ENCODE measurements around the gene MYB. TPM values are rescaled to one million over a fixed set of nuclear protein-coding genes. Genes with fewer than 3 reads are reported as not detected.

MYB gene
- total and polyA plus RNA-seq, 2 of the 4 experiments (the other 2 are of a cell fraction): 0.44 to 0.90 TPM

- H2BK15ac ChIP-seq (ENCODE audit: low read depth, low read length): no peak overlapping the region
- no peak overlapping the region for H4K8ac ChIP-seq (ENCODE audit: low read depth in 2 of 2, low read length in 2 of 2)
- H3K79me1 ChIP-seq (ENCODE audit: low read depth in 1 of 2, low read length in 2 of 2): no peaks in the 10 kb centered on the region
- no peaks in the 10 kb centered on the region for H3K9me1 ChIP-seq (ENCODE audit: insufficient read depth, low read length)
- no peaks in the 10 kb centered on the region for H3K4me1 ChIP-seq (ENCODE audit: control insufficient read depth, insufficient read depth, low read length)
- H2AK9ac ChIP-seq (replicated peaks; ENCODE audit: low read depth, low read length, poor library complexity): no peak overlapping the region
- no TSS peak for BruUV-seq (replicated peaks)
- ChIA-PET CTCF (no interaction called here), POLR2A (ENCODE audit: unreplicated experiment) (no interaction called here)
- H3K36me3 ChIP-seq (ENCODE audit: control insufficient read depth, insufficient read depth, low read length): no peaks in the 10 kb centered on the region
- H2BK20ac ChIP-seq (ENCODE audit: low read depth, low read length): no peak overlapping the region
- H4K91ac ChIP-seq (ENCODE audit: insufficient read depth, low read depth, low read length): no peak overlapping the region
- H3K9me3 ChIP-seq (ENCODE audit: control insufficient read depth, insufficient read depth, low read length): no peaks in the 10 kb centered on the region
- H2AFZ ChIP-seq (replicated peaks; ENCODE audit: low read length, poor library complexity): no peak overlapping the region
- no peak overlapping the region for H2BK5ac ChIP-seq (ENCODE audit: low read depth, low read length, poor library complexity, severe bottlenecking)
- TF ChIP-seq MXI1 (IDR thresholded peaks at IDR 0.05; ENCODE audit: borderline replicate concordance, low read depth, low read length) (no peak), RCOR1 (IDR thresholded peaks at IDR 0.05; ENCODE audit: insufficient replicate concordance, low read length) (no peak), FOS (IDR thresholded peaks at IDR 0.05; ENCODE audit: low read depth, low read length) (no peak), USF2 (IDR thresholded peaks at IDR 0.05; ENCODE audit: low read depth, low read length) (no peak), SMC3 (IDR thresholded peaks at IDR 0.05; ENCODE audit: low read depth, low read length) (no peak), CEBPB (IDR thresholded peaks at IDR 0.05; ENCODE audit: low read depth, low read length) (no peak), POLR2A (IDR thresholded peaks at IDR 0.05; ENCODE audit: low read depth, low read length) (no peak), BHLHE40 (IDR thresholded peaks at IDR 0.05; ENCODE audit: low read depth, low read length) (no peak), MAFK (IDR thresholded peaks at IDR 0.05; ENCODE audit: low read depth, low read length) (no peak), CHD1 (IDR thresholded peaks at IDR 0.05; ENCODE audit: low read depth, low read length) (no peak), RFX5 (IDR thresholded peaks at IDR 0.05; ENCODE audit: low read depth, low read length) (no peak), RAD21 (IDR thresholded peaks at IDR 0.05; ENCODE audit: low read length) (no peak), MAZ (IDR thresholded peaks at IDR 0.05; ENCODE audit: borderline replicate concordance, low read depth, low read length) (no peak), NFE2L2 (IDR thresholded peaks at IDR 0.05; ENCODE audit: low read depth, low read length) (no peak), ELK1 (IDR thresholded peaks at IDR 0.05; ENCODE audit: borderline replicate concordance, low read depth, low read length) (no peak), CTCF (conservative IDR thresholded peaks at IDR 0.05; ENCODE audit: low read depth, low read length) (no peak)
- H3K23ac ChIP-seq (ENCODE audit: low read depth, low read length): no peak overlapping the region
- dilution Hi-C loops (cut with HindIII; ENCODE audit: low sequenced_read_pairs, unreplicated experiment) (no loop called here), in situ Hi-C loops (cut with MboI; ENCODE audit: low sequenced_read_pairs) (no loop called here), intact Hi-C loops (cut with micrococcal nuclease) (no loop called here)
- no peak overlapping the region for H3K18ac ChIP-seq (ENCODE audit: low read depth, low read length)
- DNase-seq (no peak), ATAC-seq (ENCODE audit: low read depth) (no peak)
- H2BK120ac ChIP-seq (ENCODE audit: low read depth, low read length): no peak overlapping the region
- no peak overlapping the region for H3K56ac ChIP-seq (ENCODE audit: extremely low read depth, insufficient read depth, low read length)
- no peak overlapping the region for H2AK5ac ChIP-seq (ENCODE audit: low read depth, low read length)
- no peak overlapping the region for H3K27ac ChIP-seq (ENCODE audit: insufficient read depth, low read length)
- H3K14ac ChIP-seq (replicated peaks; ENCODE audit: low read depth, low read length): no peak overlapping the region
- peaks cover 4% of the 10 kb centered on the region for H3K27me3 ChIP-seq (ENCODE audit: control insufficient read depth, insufficient read depth, low read length)
- no peak overlapping the region for H3K4ac ChIP-seq (ENCODE audit: low read depth, low read length)
- no peak overlapping the region for H4K5ac ChIP-seq (ENCODE audit: low read depth, low read length)
- H3K9ac ChIP-seq (ENCODE audit: low read depth, low read length): no peak overlapping the region
- no peak overlapping the region for H3K4me3 ChIP-seq (ENCODE audit: insufficient read depth, low read depth, low read length)
- H4K20me1 ChIP-seq (ENCODE audit: insufficient read depth, low read length): no peaks in the 10 kb centered on the region
- no peak overlapping the region for H3K4me2 ChIP-seq (ENCODE audit: low read depth, low read length)
- 79% methylated on average over 2 of the region's 3 CpGs; no CpG with 5 or more reads in 1 of the 2 experiments for WGBS, 2 experiments (ENCODE audit: extremely low coverage in 2 of 2, insufficient read length in 1 of 2)
These were observed 10.3 kb upstream of the MYB start for GRCh38 chr6:135170849-135171248.

All from IMR-90 (cell line).